AG04450 (cell line): ENCODE results near the gene C3orf20. TPM values are rescaled to one million over a fixed set of nuclear protein-coding genes. Genes with fewer than 3 reads are reported as not detected.

Experiments used
- CTCF ChIA-PET: fragments of 300-600, 350-600 bp; formaldehyde crosslinking; extraction: SDS; loops from one replicate; lab custom pipeline; 2022; ENCODE audit warnings: antibody characterized with exemption, inconsistent platforms; lab: Charles Lee
- POLR2A ChIA-PET: fragments of 350-600 bp; formaldehyde crosslinking; extraction: SDS; loops from one replicate; lab custom pipeline; 2021; ENCODE audit warnings: antibody characterized with exemption, inconsistent platforms; lab: Yijun Ruan, JAX
- DNase-seq: peaks from one replicate; pipeline ENCODE4 v3.0.0-alpha.2; 2011; ENCODE audit warnings: low read depth, low spot score
- H3K27ac ChIP-seq: one replicate; pipeline ENCODE4 v1.5.1; 2012; ENCODE audit warnings: low read depth, low read length, control low read depth
- H3K27me3 ChIP-seq: one replicate; pipeline ENCODE4 v1.6.0; 2012; ENCODE audit warnings: low read length; ENCODE audit not compliant: control insufficient read depth, insufficient read depth
- H3K4me3 ChIP-seq: 2 replicates; pipeline ENCODE4 v1.5.1; 2011; ENCODE audit warnings: mild to moderate bottlenecking, low read depth, low read length, control low read depth
- H3K9me3 ChIP-seq: 2 replicates; pipeline ENCODE4 v1.5.1; 2012; ENCODE audit warnings: low read length; ENCODE audit not compliant: control insufficient read depth, insufficient read depth
- CTCF ChIP-seq: IDR thresholded peaks from 2 replicates; pipeline ENCODE4 v1.5.1; 2011; ENCODE audit warnings: low read depth, low read length, control low read depth, inconsistent platforms
- polyA plus RNA-seq: library from polyadenylated mRNA; depleted of rRNA; stranded (reverse); fragments of >200 nt; gene quantifications from 2 replicates; pipeline ENCODE4 v1.2.3, GENCODE V29; 2011; rRNA removed

Gene C3orf20
- polyA plus RNA-seq, 1 experiment = not detected

GRCh38 chr3:14818804-14819500 is 144.0 kb downstream of the C3orf20 start, which contains the start of gene FGD5:
Gene FGD5, plus strand, starts transcription at chr3:14818962. Its CDS starts 110 bp downstream, at chr3:14819072.
- no peak for DNase-seq
- no peak for TF ChIP-seq CTCF
- H3K27ac ChIP-seq = no peak within 1 kb of the TSS
- POLR2A ChIA-PET = no interaction called here
- H3K4me3 ChIP-seq = no peak within 1 kb of the TSS
- H3K9me3 ChIP-seq = no peaks in the 10 kb centered on the region
- CTCF ChIA-PET = no interaction called here
- H3K27me3 ChIP-seq = peaks cover 7% of the 10 kb centered on the region

GRCh38 chr3:14819671-14820070 is 144.7 kb downstream of the C3orf20 start:
- ChIA-PET CTCF (no interaction called here), POLR2A (no interaction called here)
- Histone ChIP-seq H3K27ac (no peak overlapping the region), H3K4me3 (no peak overlapping the region), H3K9me3 (no peaks in the 10 kb centered on the region), H3K27me3 (peaks cover 3% of the 10 kb centered on the region)
- no peak for DNase-seq
- no peak for TF ChIP-seq CTCF

- POLR2A ChIA-PET = no interaction called here
- H3K9me3 ChIP-seq = no peaks in the 10 kb centered on the region
- CTCF ChIA-PET = no interaction called here
- H3K27me3 ChIP-seq = peaks cover 3% of the 10 kb centered on the region
- no peak for DNase-seq
- H3K27ac ChIP-seq = no peak overlapping the region
- TF ChIP-seq CTCF = no peak
- H3K4me3 ChIP-seq = no peak overlapping the region
Measured at GRCh38 chr3:14820156-14820555, 145.2 kb downstream of the C3orf20 start.

GRCh38 chr3:14821151-14821550 is 146.2 kb downstream of the C3orf20 start:
- ChIA-PET POLR2A (no interaction called here), CTCF (no interaction called here)
- no peak overlapping the region for H3K27ac ChIP-seq
- H3K9me3 ChIP-seq = no peaks in the 10 kb centered on the region
- no peak for DNase-seq
- no peak overlapping the region for H3K4me3 ChIP-seq
- no peak for TF ChIP-seq CTCF
- H3K27me3 ChIP-seq = peaks cover 3% of the 10 kb centered on the region

GRCh38 chr3:14822134-14822533 is 147.2 kb downstream of the C3orf20 start:
- TF ChIP-seq CTCF = no peak
- DNase-seq = no peak
- H3K9me3 ChIP-seq = no peaks in the 10 kb centered on the region
- H3K27me3 ChIP-seq = peaks cover 3% of the 10 kb centered on the region
- H3K4me3 ChIP-seq = no peak overlapping the region
- ChIA-PET POLR2A (no interaction called here), CTCF (no interaction called here)
- H3K27ac ChIP-seq = no peak overlapping the region

Other genes starting within 250 kb of the C3orf20 start
- not detected in 2 replicates for gene GRIP2, start 134.8 kb upstream of the C3orf20 start, polyA plus RNA-seq
- 10.0 and 13.9 TPM in 2 replicates for gene CCDC174, start 23.4 kb upstream of the C3orf20 start, polyA plus RNA-seq
- not detected in 2 replicates for gene FGD5, start 143.8 kb downstream of the C3orf20 start, polyA plus RNA-seq